OCI-LY7 (cell line): Measurements from ENCODE around the gene PLEKHF1. TPM values are rescaled to one million over a fixed set of nuclear protein-coding genes. Genes with fewer than 3 reads are reported as not detected.

Experiments
- BruUV-seq: library from RNA; stranded (reverse); fragments of 400-500 nt; replicated peaks from 2 replicates; lab custom pipeline; 2021; lab: Mats Ljungman, UMichigan
- CTCF ChIA-PET: fragments of 300-600 bp; sonication (Branson Sonifier 250); formaldehyde crosslinking; loops from one replicate; lab custom pipeline; 2022; ENCODE audit warnings: antibody characterized with exemption; ENCODE audit not compliant: unreplicated experiment; lab: Charles Lee
- POLR2A ChIA-PET: fragments of 300-600 bp; sonication (Branson Sonifier 250); formaldehyde crosslinking; loops from one replicate; lab custom pipeline; 2022; ENCODE audit warnings: antibody characterized with exemption; lab: Charles Lee
- DNase-seq: peaks from one replicate; pipeline ENCODE4 v3.0.0-alpha.2; 2015; ENCODE audit warnings: low spot score
- H2AFZ ChIP-seq: fragments of 200-600 bp; sonication (generic), shearing (Covaris generic); 2 replicates; pipeline ENCODE4 v1.6.1; 2014; ENCODE audit warnings: mild to moderate bottlenecking, antibody characterized with exemption, low read length, moderate library complexity
- H3K27ac ChIP-seq: fragments of 200-600 bp; sonication (generic); 2 replicates; pipeline ENCODE4 v1.5.1; 2014; ENCODE audit warnings: mixed run types, low read depth, mild to moderate bottlenecking, moderate library complexity, low read length, inconsistent platforms; ENCODE audit not compliant: poor library complexity, severe bottlenecking
- H3K36me3 ChIP-seq: fragments of 200-600 bp; sonication (generic); 2 replicates; pipeline ENCODE4 v1.6.1; 2014; ENCODE audit warnings: mild to moderate bottlenecking, antibody characterized with exemption, low read length, moderate library complexity, mixed read lengths; ENCODE audit not compliant: insufficient read depth
- H3K4me1 ChIP-seq: fragments of 200-600 bp; sonication (generic); 2 replicates; pipeline ENCODE4 v1.5.1; 2014; ENCODE audit warnings: mild to moderate bottlenecking, low read length; ENCODE audit not compliant: insufficient read depth, poor library complexity, severe bottlenecking
- H3K4me2 ChIP-seq: fragments of 200-600 bp; sonication (generic); 2 replicates; pipeline ENCODE4 v1.6.1; 2014; ENCODE audit warnings: mild to moderate bottlenecking, low read length
- H3K4me3 ChIP-seq: fragments of 200-600 bp; sonication (generic); 2 replicates; pipeline ENCODE4 v1.5.1; 2014; ENCODE audit warnings: mild to moderate bottlenecking, low read depth, low read length; ENCODE audit not compliant: poor library complexity, severe bottlenecking
- H3K79me2 ChIP-seq: fragments of 200-600 bp; sonication (generic); 2 replicates; pipeline ENCODE4 v1.6.1; 2016; ENCODE audit warnings: low read depth, mild to moderate bottlenecking, low read length, moderate library complexity, mixed read lengths; ENCODE audit not compliant: insufficient read depth
- H3K9me2 ChIP-seq: fragments of 200-600 bp; sonication (generic); 2 replicates; pipeline ENCODE4 v1.6.1; 2016; ENCODE audit warnings: mild to moderate bottlenecking, low read length, mixed read lengths; ENCODE audit not compliant: insufficient read depth
- H3K9me3 ChIP-seq: fragments of 200-600 bp; sonication (generic); 2 replicates; pipeline ENCODE4 v1.6.1; 2014; ENCODE audit warnings: mild to moderate bottlenecking, mixed run types, low read length, mixed read lengths
- H4K20me1 ChIP-seq: fragments of 200-600 bp; sonication (generic); 2 replicates; pipeline ENCODE4 v1.6.1; 2014; ENCODE audit warnings: mild to moderate bottlenecking, antibody characterized with exemption, low read length, moderate library complexity, mixed read lengths; ENCODE audit not compliant: insufficient read depth
- EZH2phosphoT487 ChIP-seq: fragments of 200-600 bp; sonication (generic); IDR thresholded peaks from 2 replicates; pipeline ENCODE4 v1.6.1; 2018; ENCODE audit warnings: low read depth, borderline replicate concordance, mild to moderate bottlenecking, mixed run types, antibody characterized with exemption, low read length, moderate library complexity, mixed read lengths
- intact Hi-C: fragments of 100-400 bp; cut with micrococcal nuclease; formaldehyde crosslinking; loops from one replicate; pipeline ENCODE4 v1.10.0; 2022; ENCODE audit not compliant: unreplicated experiment
- total RNA-seq, 2 experiments: library from RNA; depleted of rRNA in 1 of 2; stranded (reverse); fragments of >200 nt in 1 of 2; shearing (Covaris generic) in 1 of 2; gene quantifications; 2 replicates each; pipeline ENCODE4 v1.2.3, GENCODE V29; 2014 to 2022
- TF ChIP-seq, protein P1 (sequence below): fragments of 200-600 bp; sonication (generic); conservative IDR thresholded peaks from 2 replicates; pipeline ENCODE4 v1.5.1; 2014; ENCODE audit warnings: mild to moderate bottlenecking, antibody characterized with exemption, low read length, moderate library complexity, mixed read lengths

Gene PLEKHF1
- total RNA-seq, 2 experiments from 2014 or later: 5.0 to 7.0 TPM

- BruUV-seq: no TSS peak
- no peak overlapping the region for H3K27ac ChIP-seq
- H3K79me2 ChIP-seq: no peaks in the 10 kb centered on the region
- no peak overlapping the region for H3K4me2 ChIP-seq
- no peaks in the 10 kb centered on the region for H3K9me2 ChIP-seq
- no peak overlapping the region for H2AFZ ChIP-seq
- H4K20me1 ChIP-seq: no peaks in the 10 kb centered on the region
- H3K4me1 ChIP-seq: peaks cover 8% of the 10 kb centered on the region
- DNase-seq: no peak
- ChIA-PET POLR2A (interaction anchor here (0.7 kb wide), 1 partner anchor 1879 kb away, joined by 3 read pairs; no protein-coding TSS in a partner anchor), CTCF (interaction anchor here (0.6 kb wide), 1 partner anchor 78 kb away, joined by 3 read pairs; no protein-coding TSS in a partner anchor)
- H3K36me3 ChIP-seq: no peaks in the 10 kb centered on the region
- intact Hi-C loops: no loop called here
- no peak overlapping the region for H3K4me3 ChIP-seq
- 0 out of 2 replicates have a peak, but pooled peaks cover 3% of the 10 kb centered on the region for H3K9me3 ChIP-seq
- TF ChIP-seq, protein P1, sequence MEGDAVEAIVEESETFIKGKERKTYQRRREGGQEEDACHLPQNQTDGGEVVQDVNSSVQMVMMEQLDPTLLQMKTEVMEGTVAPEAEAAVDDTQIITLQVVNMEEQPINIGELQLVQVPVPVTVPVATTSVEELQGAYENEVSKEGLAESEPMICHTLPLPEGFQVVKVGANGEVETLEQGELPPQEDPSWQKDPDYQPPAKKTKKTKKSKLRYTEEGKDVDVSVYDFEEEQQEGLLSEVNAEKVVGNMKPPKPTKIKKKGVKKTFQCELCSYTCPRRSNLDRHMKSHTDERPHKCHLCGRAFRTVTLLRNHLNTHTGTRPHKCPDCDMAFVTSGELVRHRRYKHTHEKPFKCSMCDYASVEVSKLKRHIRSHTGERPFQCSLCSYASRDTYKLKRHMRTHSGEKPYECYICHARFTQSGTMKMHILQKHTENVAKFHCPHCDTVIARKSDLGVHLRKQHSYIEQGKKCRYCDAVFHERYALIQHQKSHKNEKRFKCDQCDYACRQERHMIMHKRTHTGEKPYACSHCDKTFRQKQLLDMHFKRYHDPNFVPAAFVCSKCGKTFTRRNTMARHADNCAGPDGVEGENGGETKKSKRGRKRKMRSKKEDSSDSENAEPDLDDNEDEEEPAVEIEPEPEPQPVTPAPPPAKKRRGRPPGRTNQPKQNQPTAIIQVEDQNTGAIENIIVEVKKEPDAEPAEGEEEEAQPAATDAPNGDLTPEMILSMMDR: no peak
- TF ChIP-seq EZH2phosphoT487: no peak
Measured at GRCh38 chr19:29628661-29629385, 36.4 kb upstream of the PLEKHF1 start.

- Histone ChIP-seq H4K20me1 (no peaks in the 10 kb centered on the region), H3K36me3 (no peaks in the 10 kb centered on the region), H3K9me3 (0 out of 2 replicates have a peak, but pooled peaks cover 3% of the 10 kb centered on the region), H3K4me2 (no peak overlapping the region), H3K4me1 (peaks cover 8% of the 10 kb centered on the region), H3K79me2 (no peaks in the 10 kb centered on the region), H3K27ac (no peak overlapping the region), H2AFZ (no peak overlapping the region), H3K4me3 (no peak overlapping the region), H3K9me2 (no peaks in the 10 kb centered on the region)
- TF ChIP-seq, protein P1: no peak
- no peak for TF ChIP-seq EZH2phosphoT487
- ChIA-PET POLR2A (interaction anchor here (0.7 kb wide), 2 partner anchors 100 to 1878 kb away, joined by 3 read pairs; no protein-coding TSS in a partner anchor), CTCF (no interaction called here)
- intact Hi-C loops: no loop called here
- DNase-seq: no peak
- BruUV-seq: no TSS peak
Measured at GRCh38 chr19:29629836-29630534, 35.3 kb upstream of the PLEKHF1 start.
